Neural progenitor cell (in vitro differentiated cells): ENCODE results near the gene RRBP1. TPM values are rescaled to one million over a fixed set of nuclear protein-coding genes. Genes with fewer than 3 reads are reported as not detected.

Experiments used
- DNase-seq: peaks from one replicate; pipeline ENCODE4 v3.0.0-alpha.2; 2016; ENCODE audit warnings: low spot score
- H2AFZ ChIP-seq: fragments of 200-600 bp; sonication (generic); replicated peaks from 2 replicates; pipeline ENCODE4 v1.6.1; 2016; ENCODE audit warnings: antibody characterized with exemption
- H3F3A ChIP-seq: fragments of 200-600 bp; sonication (generic); 2 replicates; pipeline ENCODE4 v1.6.1; 2016; ENCODE audit warnings: antibody characterized with exemption, low read depth
- H3K27ac ChIP-seq: fragments of 200-600 bp; sonication (generic); 2 replicates; pipeline ENCODE4 v1.5.1; 2016; ENCODE audit warnings: mild to moderate bottlenecking
- H3K27me3 ChIP-seq: fragments of 200-600 bp; sonication (generic); 2 replicates; pipeline ENCODE4 v1.6.1; 2016; ENCODE audit warnings: mild to moderate bottlenecking, moderate library complexity
- H3K36me3 ChIP-seq: fragments of 200-600 bp; sonication (generic); 2 replicates; pipeline ENCODE4 v1.5.1; 2016
- H3K4me1 ChIP-seq: fragments of 200-600 bp; sonication (generic); 2 replicates; pipeline ENCODE4 v1.6.1; 2016; ENCODE audit warnings: mixed run types
- H3K4me2 ChIP-seq: fragments of 200-600 bp; sonication (generic); 2 replicates; pipeline ENCODE4 v1.6.1; 2016
- H3K4me3 ChIP-seq: fragments of 200-600 bp; sonication (generic); 2 replicates; pipeline ENCODE4 v1.5.1; 2016
- H3K79me2 ChIP-seq: fragments of 200-600 bp; sonication (generic); 2 replicates; pipeline ENCODE4 v1.6.1; 2016; ENCODE audit warnings: low read depth
- H3K9ac ChIP-seq: fragments of 200-600 bp; sonication (generic); 2 replicates; pipeline ENCODE4 v1.6.1; 2016
- H3K9me3 ChIP-seq: fragments of 200-600 bp; sonication (generic); 2 replicates; pipeline ENCODE4 v1.5.1; 2016; ENCODE audit warnings: low read depth
- H4K20me1 ChIP-seq: fragments of 200-600 bp; sonication (generic); 2 replicates; pipeline ENCODE4 v1.6.1; 2016; ENCODE audit warnings: low read depth
- H3K27ac Mint-ChIP-seq: 3 replicates; pipeline ENCODE4 v1.8.0; 2021; ENCODE audit warnings: mixed read lengths
- H3K27me3 Mint-ChIP-seq: 2 replicates; pipeline ENCODE4 v1.8.0; 2022; ENCODE audit warnings: low read depth, mild to moderate bottlenecking, inconsistent platforms, moderate library complexity, mixed read lengths; ENCODE audit not compliant: insufficient read depth
- H3K36me3 Mint-ChIP-seq: 3 replicates; pipeline ENCODE4 v1.8.0; 2021; ENCODE audit warnings: mixed read lengths
- H3K4me1 Mint-ChIP-seq: 3 replicates; pipeline ENCODE4 v1.8.0; 2021; ENCODE audit warnings: mixed read lengths
- H3K4me3 Mint-ChIP-seq: 3 replicates; pipeline ENCODE4 v1.8.0; 2021; ENCODE audit warnings: mild to moderate bottlenecking, moderate library complexity, mixed read lengths
- H3K9me3 Mint-ChIP-seq: 3 replicates; pipeline ENCODE4 v1.8.0; 2020; ENCODE audit warnings: mixed read lengths
- CTCF ChIP-seq: fragments of 200-600 bp; sonication (generic); IDR thresholded peaks from 2 replicates; pipeline ENCODE4 v1.5.1; 2017; ENCODE audit warnings: antibody characterized with exemption, mild to moderate bottlenecking
- EZH2 ChIP-seq: fragments of 200-600 bp; sonication (generic); IDR thresholded peaks from 2 replicates; pipeline ENCODE4 v1.6.1; 2017; ENCODE audit warnings: antibody characterized with exemption, mild to moderate bottlenecking, moderate library complexity
- EZH2phosphoT487 ChIP-seq: fragments of 200-600 bp; sonication (generic); IDR thresholded peaks from 2 replicates; pipeline ENCODE4 v1.6.1; 2017; ENCODE audit warnings: antibody characterized with exemption
- total RNA-seq: library from RNA; depleted of rRNA; stranded (reverse); fragments of >200 nt; gene quantifications from 2 replicates; pipeline ENCODE4 v1.2.3, GENCODE V29; 2015; ENCODE audit warnings: low replicate concordance

RRBP1 gene
- total RNA-seq, 1 donor from 2014 or later, result 18.2 TPM

- peaks cover 7% of the 10 kb centered on the region for H3K4me1 ChIP-seq
- DNase-seq, result no peak
- no peak overlapping the region for H3K4me3 Mint-ChIP-seq
- no peaks in the 10 kb centered on the region for H3K9me3 ChIP-seq
- TF ChIP-seq CTCF, result no peak
- no peak for TF ChIP-seq EZH2
- no peak for TF ChIP-seq EZH2phosphoT487
- H3K27me3 ChIP-seq, result no peaks in the 10 kb centered on the region
- peaks cover 18% of the 10 kb centered on the region for H3K36me3 Mint-ChIP-seq
- peaks cover 54% of the 10 kb centered on the region for H3K79me2 ChIP-seq
- H3F3A ChIP-seq, result peaks cover 3% of the 10 kb centered on the region
- peaks cover 4% of the 10 kb centered on the region for H3K27me3 Mint-ChIP-seq
- no peak overlapping the region for H3K4me2 ChIP-seq
- peaks cover 37% of the 10 kb centered on the region for H4K20me1 ChIP-seq
- H3K9me3 Mint-ChIP-seq, result no peaks in the 10 kb centered on the region
- H2AFZ ChIP-seq, result no peak overlapping the region
- peaks cover 6% of the 10 kb centered on the region for H3K4me1 Mint-ChIP-seq
- no peaks in the 10 kb centered on the region for H3K36me3 ChIP-seq
- H3K4me3 ChIP-seq, result no peak overlapping the region
- H3K27ac Mint-ChIP-seq, result no peak overlapping the region
- H3K9ac ChIP-seq, result no peak overlapping the region
- H3K27ac ChIP-seq, result no peak overlapping the region
These were observed 7.1 kb downstream of the RRBP1 start for GRCh38 chr20:17674722-17675518.

GRCh38 chr20:17673084-17673483 is 9.0 kb downstream of the RRBP1 start:
- Mint-ChIP-seq H3K36me3 (peaks cover 22% of the 10 kb centered on the region), H3K9me3 (no peaks in the 10 kb centered on the region), H3K27me3 (no peaks in the 10 kb centered on the region), H3K27ac (no peak overlapping the region), H3K4me3 (no peak overlapping the region), H3K4me1 (no peaks in the 10 kb centered on the region)
- Histone ChIP-seq H3K79me2 (peaks cover 38% of the 10 kb centered on the region), H3K4me2 (no peak overlapping the region), H3K4me3 (no peak overlapping the region), H3K4me1 (no peaks in the 10 kb centered on the region), H3K9ac (no peak overlapping the region), H3K36me3 (no peaks in the 10 kb centered on the region), H3K27me3 (no peaks in the 10 kb centered on the region), H3K9me3 (no peaks in the 10 kb centered on the region), H2AFZ (no peak overlapping the region), H4K20me1 (peaks cover 23% of the 10 kb centered on the region), H3F3A (no peaks in the 10 kb centered on the region), H3K27ac (no peak overlapping the region)
- TF ChIP-seq EZH2phosphoT487 (no peak), EZH2 (no peak), CTCF (no peak)
- DNase-seq, result no peak

GRCh38 chr20:17671565-17671964 is 10.5 kb downstream of the RRBP1 start:
- H3F3A ChIP-seq, result no peaks in the 10 kb centered on the region
- Mint-ChIP-seq H3K9me3 (no peaks in the 10 kb centered on the region), H3K27me3 (no peaks in the 10 kb centered on the region), H3K4me3 (no peak overlapping the region), H3K36me3 (peaks cover 22% of the 10 kb centered on the region), H3K27ac (no peak overlapping the region), H3K4me1 (no peaks in the 10 kb centered on the region)
- peaks cover 21% of the 10 kb centered on the region for H4K20me1 ChIP-seq
- no peak overlapping the region for H3K9ac ChIP-seq
- H3K27ac ChIP-seq, result no peak overlapping the region
- no peaks in the 10 kb centered on the region for H3K4me1 ChIP-seq
- H2AFZ ChIP-seq, result no peak overlapping the region
- DNase-seq, result no peak
- H3K4me3 ChIP-seq, result no peak overlapping the region
- H3K4me2 ChIP-seq, result no peak overlapping the region
- peaks cover 30% of the 10 kb centered on the region for H3K79me2 ChIP-seq
- TF ChIP-seq EZH2 (no peak), CTCF (no peak), EZH2phosphoT487 (no peak)
- H3K36me3 ChIP-seq, result no peaks in the 10 kb centered on the region
- no peaks in the 10 kb centered on the region for H3K27me3 ChIP-seq
- no peaks in the 10 kb centered on the region for H3K9me3 ChIP-seq
